Measurements from ENCODE around the gene FLII.
A peak's percentile ranks its signal among the peaks of the same experiment; 100 is the strongest.
"Not testable (repeated sequence)": the region's sequence is repeated elsewhere in the genome, so short reads cannot be mapped to it uniquely, and the experiment has no call there.

Gene FLII

GRCh38 chr17:18217412-18218015, 41.0 kb downstream of the FLII start:
- peak; percentile 8 for DNase-seq (ENCODE audit: low read depth)

DNA sequence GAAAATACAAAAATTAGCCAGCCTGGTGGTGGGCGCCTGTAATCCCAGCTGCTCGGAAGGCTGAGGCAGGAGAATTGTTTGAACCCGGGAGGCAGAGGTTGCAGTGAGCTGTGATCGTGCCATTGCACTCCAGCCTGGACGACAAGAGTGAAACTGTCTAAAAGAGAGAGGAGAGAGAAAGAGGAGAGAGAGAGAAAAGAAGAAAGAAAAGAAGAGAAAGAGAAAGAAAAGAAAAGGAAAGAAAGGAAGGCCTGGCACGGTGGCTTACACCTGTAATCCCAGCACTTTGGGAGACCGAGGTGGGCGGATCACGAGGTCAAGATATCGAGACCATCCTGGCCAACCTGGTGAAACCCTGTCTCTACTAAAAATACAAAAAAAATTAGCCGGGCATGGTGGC, 41.6 kb downstream of the FLII start:
- DNase-seq (ENCODE audit: low read depth) = not testable (repeated sequence)

- DNase-seq (ENCODE audit: low read depth) = no peak
Measured at GRCh38 chr17:18213666-18214270, 44.8 kb downstream of the FLII start.

GRCh38 chr17:18208092-18208491, 50.4 kb downstream of the FLII start:
- no peak for DNase-seq (ENCODE audit: low read depth)

- no peak for DNase-seq (ENCODE audit: low read depth)
Measured at GRCh38 chr17:18206962-18207361, 51.6 kb downstream of the FLII start.

DNA sequence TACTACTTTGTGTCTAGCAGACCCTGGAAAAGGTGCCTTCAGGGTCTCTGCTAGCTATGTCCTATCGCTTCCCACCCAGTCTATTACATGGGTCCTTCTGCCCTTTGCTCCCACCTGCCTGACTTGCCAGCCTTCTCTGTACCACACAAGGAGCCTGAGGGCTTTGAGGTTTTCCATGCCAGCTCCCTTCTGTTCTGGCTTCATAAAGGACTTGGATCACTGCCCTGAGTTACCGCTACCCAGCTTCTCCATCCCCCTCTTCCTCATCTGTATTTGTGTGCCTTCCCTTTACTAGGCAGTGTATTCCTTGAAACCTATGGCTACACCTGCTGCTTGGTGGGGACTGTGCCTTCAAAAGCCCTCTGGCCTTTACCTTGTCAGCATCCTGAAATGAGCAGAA, 52.7 kb downstream of the FLII start:
- no peak for DNase-seq (ENCODE audit: low read depth)

DNA sequence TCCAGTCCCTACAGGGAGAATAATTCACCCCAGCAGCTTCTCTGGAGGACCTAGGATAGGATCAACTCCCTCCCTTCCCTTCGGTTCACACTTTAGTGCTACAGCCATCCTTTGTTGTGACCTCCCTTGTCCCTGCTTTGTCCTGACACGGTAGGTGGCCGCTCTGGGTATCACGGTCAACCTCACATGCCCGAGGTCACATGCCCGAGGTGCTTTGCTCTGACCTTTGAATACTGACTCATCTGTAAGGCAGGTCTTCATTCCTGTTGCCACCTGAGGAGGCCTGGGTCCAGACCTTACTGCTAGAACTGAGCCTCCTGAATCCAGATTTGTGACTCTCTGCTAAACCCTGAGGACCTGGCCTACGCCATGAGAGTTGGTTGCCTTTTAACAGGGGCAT, 55.2 kb downstream of the FLII start:
- no peak for DNase-seq (ENCODE audit: low read depth)

- DNase-seq (ENCODE audit: low read depth) = no peak
Measured at GRCh38 chr17:18201108-18201507, 57.4 kb downstream of the FLII start.

GRCh38 chr17:18198530-18198929, 60.0 kb downstream of the FLII start:
- no peak for DNase-seq (ENCODE audit: low read depth)

DNA sequence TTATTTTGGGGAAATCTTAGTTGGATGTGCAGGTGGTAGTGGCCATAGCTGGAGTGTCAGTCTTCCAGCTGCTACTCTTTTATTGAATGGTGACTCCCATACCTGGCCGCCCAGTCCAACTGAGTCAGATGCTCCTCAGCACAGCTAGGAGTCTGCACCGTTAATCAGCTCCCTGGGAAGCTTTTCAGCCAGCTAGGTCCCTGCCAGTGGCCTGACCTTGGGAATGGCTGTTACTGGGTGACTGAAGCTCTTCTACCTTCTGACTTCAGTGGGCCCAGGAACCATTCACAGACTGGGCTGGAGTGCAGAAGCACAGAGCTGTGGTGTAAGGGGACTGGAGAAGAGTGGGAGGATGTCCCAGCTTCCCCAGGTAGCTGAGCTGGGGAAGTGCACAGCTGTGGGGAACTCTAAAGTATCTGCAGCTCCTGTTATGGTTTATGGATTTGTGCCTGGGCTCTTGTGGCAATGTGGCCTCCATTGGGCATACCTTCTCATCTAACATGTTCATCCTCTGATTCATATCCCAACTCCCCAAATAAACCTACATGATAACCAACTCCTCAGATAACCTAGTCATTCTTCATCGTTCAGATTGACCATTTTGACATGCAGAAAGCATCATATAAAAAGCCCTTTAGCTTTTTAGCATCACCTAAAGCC, 60.9 kb downstream of the FLII start:
- no peak for DNase-seq (ENCODE audit: low read depth)

GRCh38 chr17:18195246-18195645, 63.3 kb downstream of the FLII start:
- DNase-seq (ENCODE audit: low read depth) = no peak

All from non-pigmented ciliary epithelial cell (primary cell).